Gastroesophageal sphincter (tissue), 3 donors: ENCODE data around the gene RPL27A.

ENCODE experiments used
- CTCF ChIP-seq, 4 experiments: fragments of 200-600 bp in 2 of 4; fragments of 450-650 bp in 2 of 4; sonication (generic) in 1 of 4; IDR thresholded peaks; one replicate each; pipeline ENCODE4 v1.5.1; 2017 to 2019; ENCODE audit warnings: antibody characterized with exemption in 4 of 4, mild to moderate bottlenecking in 2 of 4, moderate library complexity in 2 of 4
- POLR2AphosphoS5 ChIP-seq: sonication (generic); formaldehyde crosslinking; IDR thresholded peaks from one replicate; pipeline ENCODE4 v1.6.1; 2017; ENCODE audit warnings: antibody characterized with exemption

- TF ChIP-seq POLR2AphosphoS5 = no peak
- TF ChIP-seq CTCF (IDR thresholded peaks at IDR 0.05) = no peak
Observed at GRCh38 chr11:8642196-8642841, 40.3 kb upstream of the RPL27A start.
